MM.1S (cell line): ENCODE measurements around the gene ZBTB38.

Experiments used
- DNase-seq: peaks from one replicate; pipeline ENCODE4 v3.0.0-alpha.2; 2015
- H2AFZ ChIP-seq: fragments of 300-600 bp; sonication (generic); 2 replicates; pipeline ENCODE4 v1.6.0; 2016; ENCODE audit warnings: antibody characterized with exemption, low read length
- H3F3A ChIP-seq: fragments of 300-600 bp; sonication (generic); 2 replicates; pipeline ENCODE4 v1.6.1; 2016; ENCODE audit warnings: mild to moderate bottlenecking, antibody characterized with exemption, low read length, moderate library complexity, mixed read lengths; ENCODE audit not compliant: insufficient read depth
- H3K27ac ChIP-seq: fragments of 300-600 bp; sonication (generic); 2 replicates; pipeline ENCODE4 v1.5.1; 2016; ENCODE audit warnings: mild to moderate bottlenecking, low read length
- H3K27me3 ChIP-seq: fragments of 300-600 bp; sonication (generic); replicated peaks from 2 replicates; pipeline ENCODE4 v1.6.0; 2016; ENCODE audit warnings: low read length; ENCODE audit not compliant: insufficient read depth
- H3K36me3 ChIP-seq: fragments of 300-600 bp; sonication (generic); replicated peaks from 2 replicates; pipeline ENCODE4 v1.6.1; 2016; ENCODE audit warnings: mild to moderate bottlenecking, low read length, mixed read lengths; ENCODE audit not compliant: insufficient read depth
- H3K4me1 ChIP-seq: fragments of 300-600 bp; sonication (generic); 2 replicates; pipeline ENCODE4 v1.6.1; 2016; ENCODE audit warnings: low read length, mixed read lengths
- H3K4me2 ChIP-seq: fragments of 300-600 bp; sonication (generic); 2 replicates; pipeline ENCODE4 v1.6.0; 2016; ENCODE audit warnings: low read depth, low read length
- H3K4me3 ChIP-seq: fragments of 300-600 bp; sonication (generic); 2 replicates; pipeline ENCODE4 v1.5.1; 2016; ENCODE audit warnings: low read length, mixed read lengths
- H3K79me2 ChIP-seq: fragments of 300-600 bp; sonication (generic); 2 replicates; pipeline ENCODE4 v1.6.1; 2016; ENCODE audit warnings: mixed run types, low read length, mixed read lengths
- H3K9ac ChIP-seq: fragments of 300-600 bp; sonication (generic); 2 replicates; pipeline ENCODE4 v1.6.1; 2016; ENCODE audit warnings: low read length, mixed read lengths
- H3K9me2 ChIP-seq: fragments of 300-600 bp; sonication (generic); replicated peaks from 2 replicates; pipeline ENCODE4 v1.6.1; 2016; ENCODE audit warnings: mild to moderate bottlenecking, low read length, mixed read lengths; ENCODE audit not compliant: insufficient read depth
- H3K9me3 ChIP-seq: fragments of 300-600 bp; sonication (generic); replicated peaks from 2 replicates; pipeline ENCODE4 v1.6.1; 2016; ENCODE audit warnings: mild to moderate bottlenecking, low read length, mixed read lengths; ENCODE audit not compliant: insufficient read depth
- H4K20me1 ChIP-seq: fragments of 300-600 bp; sonication (generic); 2 replicates; pipeline ENCODE4 v1.6.1; 2016; ENCODE audit warnings: mild to moderate bottlenecking, low read length, moderate library complexity, mixed read lengths; ENCODE audit not compliant: insufficient read depth
- CTCF ChIP-seq: fragments of 300-600 bp; sonication (generic); IDR thresholded peaks from 2 replicates; pipeline ENCODE4 v1.5.1; 2016; ENCODE audit warnings: antibody characterized with exemption, low read length, mixed read lengths
- EZH2 ChIP-seq: fragments of 300-600 bp; sonication (generic); optimal IDR thresholded peaks from 2 replicates; pipeline ENCODE3; 2017; ENCODE audit warnings: low read depth, mild to moderate bottlenecking, antibody characterized with exemption, low read length, mixed read lengths
- EZH2phosphoT487 ChIP-seq: fragments of 300-600 bp; sonication (generic); IDR thresholded peaks from 2 replicates; pipeline ENCODE4 v1.6.1; 2018; ENCODE audit warnings: antibody characterized with exemption, low read length

ZBTB38 gene

GRCh38 chr3:141390747-141391146 lies 22.4 kb downstream of the ZBTB38 start:
- Histone ChIP-seq H3K4me2 (peak overlapping the region; percentile 90), H3K4me1 (peaks cover 40% of the 10 kb centered on the region), H3K9ac (peak overlapping the region; percentile 100), H2AFZ (no peak overlapping the region), H3F3A (peaks cover 99% of the 10 kb centered on the region), H3K9me3 (no peaks in the 10 kb centered on the region), H3K79me2 (peaks cover 99% of the 10 kb centered on the region), H3K36me3 (peaks cover 19% of the 10 kb centered on the region), H3K9me2 (no peaks in the 10 kb centered on the region), H3K27me3 (no peaks in the 10 kb centered on the region), H3K27ac (peak overlapping the region; percentile 100), H3K4me3 (peak overlapping the region; percentile 67), H4K20me1 (no peaks in the 10 kb centered on the region)
- TF ChIP-seq EZH2, result no peak
- no peak for TF ChIP-seq CTCF
- TF ChIP-seq EZH2phosphoT487, result no peak
- no peak for DNase-seq

- Histone ChIP-seq H2AFZ (no peak overlapping the region), H3F3A (peaks cover 99% of the 10 kb centered on the region), H3K4me1 (peaks cover 47% of the 10 kb centered on the region), H3K27me3 (no peaks in the 10 kb centered on the region), H3K4me2 (peak overlapping the region; percentile 90), H3K79me2 (peaks cover 100% of the 10 kb centered on the region), H3K9me3 (no peaks in the 10 kb centered on the region), H3K27ac (peak overlapping the region; percentile 100), H3K9me2 (no peaks in the 10 kb centered on the region), H4K20me1 (no peaks in the 10 kb centered on the region), H3K4me3 (peak overlapping the region; percentile 67), H3K9ac (peak overlapping the region; percentile 100), H3K36me3 (peaks cover 26% of the 10 kb centered on the region)
- DNase-seq, result peak; percentile 84
- TF ChIP-seq EZH2, result no peak
- TF ChIP-seq CTCF, result no peak
- no peak for TF ChIP-seq EZH2phosphoT487
Observed at GRCh38 chr3:141391298-141391990, 23.1 kb downstream of the ZBTB38 start.

- Histone ChIP-seq H3F3A (peaks cover 99% of the 10 kb centered on the region), H3K27ac (peak overlapping the region; percentile 100), H3K9ac (peak overlapping the region; percentile 100; the same call in 1 of the 2 replicates), H3K4me2 (peak overlapping the region; percentile 90), H2AFZ (no peak overlapping the region), H3K4me1 (peaks cover 52% of the 10 kb centered on the region), H3K4me3 (peak overlapping the region; percentile 67), H3K9me3 (no peaks in the 10 kb centered on the region), H3K79me2 (peaks cover 100% of the 10 kb centered on the region), H3K9me2 (no peaks in the 10 kb centered on the region), H4K20me1 (no peaks in the 10 kb centered on the region), H3K36me3 (peaks cover 28% of the 10 kb centered on the region), H3K27me3 (no peaks in the 10 kb centered on the region)
- peak; percentile 5 for DNase-seq
- TF ChIP-seq CTCF, result no peak
- no peak for TF ChIP-seq EZH2phosphoT487
- TF ChIP-seq EZH2, result no peak
Observed at GRCh38 chr3:141391991-141392316, 23.6 kb downstream of the ZBTB38 start.
